ENCODE data around the gene GGTLC2. TPM values are rescaled to one million over a fixed set of nuclear protein-coding genes. Genes with fewer than 3 reads are reported as not detected.
"Not testable (repeated sequence)": the region's sequence is repeated elsewhere in the genome, so short reads cannot be mapped to it uniquely, and the experiment has no call there.

Gene GGTLC2
- not detected for total RNA-seq (ENCODE audit: unreplicated experiment)
- long read RNA-seq, result 0 reads

GRCh38 chr22:22644314-22644713 is at the start of gene GGTLC2:
TSS of gene GGTLC2 (plus strand) at chr22:22644614. CDS start at chr22:22646346, 1,732 bp downstream.
- H3K27ac Mint-ChIP-seq (ENCODE audit: unreplicated experiment); H3K9me3 Mint-ChIP-seq (ENCODE audit: unreplicated experiment); H3K4me3 Mint-ChIP-seq (ENCODE audit: unreplicated experiment); H3K27me3 Mint-ChIP-seq (ENCODE audit: unreplicated experiment); H3K36me3 Mint-ChIP-seq (ENCODE audit: low read depth, unreplicated experiment); H3K4me1 Mint-ChIP-seq (ENCODE audit: unreplicated experiment); DNase-seq (ENCODE audit: low spot score): not testable (repeated sequence)

GRCh38 chr22:22595001-22595835 is 49.2 kb upstream of the GGTLC2 start:
- DNase-seq (ENCODE audit: low spot score), result no peak
- H3K4me1 Mint-ChIP-seq (ENCODE audit: unreplicated experiment), result peaks cover 2% of the 10 kb centered on the region
- no peaks in the 10 kb centered on the region for H3K36me3 Mint-ChIP-seq (ENCODE audit: low read depth, unreplicated experiment)
- no peak for TF ChIP-seq CTCF (IDR thresholded peaks at IDR 0.05; ENCODE audit: unreplicated experiment)
- H3K27ac Mint-ChIP-seq (ENCODE audit: unreplicated experiment), result no peak overlapping the region
- no peak overlapping the region for H3K4me3 Mint-ChIP-seq (ENCODE audit: unreplicated experiment)
- H3K27me3 Mint-ChIP-seq (ENCODE audit: unreplicated experiment), result peaks cover 7% of the 10 kb centered on the region
- no peaks in the 10 kb centered on the region for H3K9me3 Mint-ChIP-seq (ENCODE audit: unreplicated experiment)

- no peak for TF ChIP-seq CTCF (IDR thresholded peaks at IDR 0.05; ENCODE audit: unreplicated experiment)
- Mint-ChIP-seq H3K4me1 (ENCODE audit: unreplicated experiment) (peaks cover 2% of the 10 kb centered on the region), H3K27ac (ENCODE audit: unreplicated experiment) (no peak overlapping the region), H3K27me3 (ENCODE audit: unreplicated experiment) (peaks cover 7% of the 10 kb centered on the region), H3K36me3 (ENCODE audit: low read depth, unreplicated experiment) (no peaks in the 10 kb centered on the region), H3K4me3 (ENCODE audit: unreplicated experiment) (no peak overlapping the region), H3K9me3 (ENCODE audit: unreplicated experiment) (no peaks in the 10 kb centered on the region)
- DNase-seq (ENCODE audit: low spot score), result no peak
Measured at GRCh38 chr22:22598144-22598543, 46.3 kb upstream of the GGTLC2 start.

- no peak for DNase-seq (ENCODE audit: low spot score)
- Mint-ChIP-seq H3K4me1 (ENCODE audit: unreplicated experiment) (no peaks in the 10 kb centered on the region), H3K36me3 (ENCODE audit: low read depth, unreplicated experiment) (no peaks in the 10 kb centered on the region), H3K27ac (ENCODE audit: unreplicated experiment) (no peak overlapping the region), H3K27me3 (ENCODE audit: unreplicated experiment) (peaks cover 7% of the 10 kb centered on the region), H3K4me3 (ENCODE audit: unreplicated experiment) (no peak overlapping the region), H3K9me3 (ENCODE audit: unreplicated experiment) (no peaks in the 10 kb centered on the region)
- no peak for TF ChIP-seq CTCF (IDR thresholded peaks at IDR 0.05; ENCODE audit: unreplicated experiment)
Measured at GRCh38 chr22:22599248-22599647, 45.2 kb upstream of the GGTLC2 start.

GRCh38 chr22:22600531-22601261 is 43.7 kb upstream of the GGTLC2 start:
- no peak for DNase-seq (ENCODE audit: low spot score)
- TF ChIP-seq CTCF (IDR thresholded peaks at IDR 0.05; ENCODE audit: unreplicated experiment), result no peak
- H3K9me3 Mint-ChIP-seq (ENCODE audit: unreplicated experiment), result no peaks in the 10 kb centered on the region
- H3K27ac Mint-ChIP-seq (ENCODE audit: unreplicated experiment), result no peak overlapping the region
- H3K36me3 Mint-ChIP-seq (ENCODE audit: low read depth, unreplicated experiment), result no peaks in the 10 kb centered on the region
- H3K27me3 Mint-ChIP-seq (ENCODE audit: unreplicated experiment), result peaks cover 4% of the 10 kb centered on the region
- no peaks in the 10 kb centered on the region for H3K4me1 Mint-ChIP-seq (ENCODE audit: unreplicated experiment)
- no peak overlapping the region for H3K4me3 Mint-ChIP-seq (ENCODE audit: unreplicated experiment)
